ENCODE data around the gene PHYKPL. TPM values are rescaled to one million over a fixed set of nuclear protein-coding genes. Genes with fewer than 3 reads are reported as not detected.

The PHYKPL gene
- 29.7 and 32.9 TPM in 2 replicates for total RNA-seq

GRCh38 chr5:178232124-178232919 is at the start of gene PHYKPL:
Gene PHYKPL, minus strand, starts transcription at chr5:178232802. Its CDS starts 252 bp downstream, at chr5:178232550.

DNA sequence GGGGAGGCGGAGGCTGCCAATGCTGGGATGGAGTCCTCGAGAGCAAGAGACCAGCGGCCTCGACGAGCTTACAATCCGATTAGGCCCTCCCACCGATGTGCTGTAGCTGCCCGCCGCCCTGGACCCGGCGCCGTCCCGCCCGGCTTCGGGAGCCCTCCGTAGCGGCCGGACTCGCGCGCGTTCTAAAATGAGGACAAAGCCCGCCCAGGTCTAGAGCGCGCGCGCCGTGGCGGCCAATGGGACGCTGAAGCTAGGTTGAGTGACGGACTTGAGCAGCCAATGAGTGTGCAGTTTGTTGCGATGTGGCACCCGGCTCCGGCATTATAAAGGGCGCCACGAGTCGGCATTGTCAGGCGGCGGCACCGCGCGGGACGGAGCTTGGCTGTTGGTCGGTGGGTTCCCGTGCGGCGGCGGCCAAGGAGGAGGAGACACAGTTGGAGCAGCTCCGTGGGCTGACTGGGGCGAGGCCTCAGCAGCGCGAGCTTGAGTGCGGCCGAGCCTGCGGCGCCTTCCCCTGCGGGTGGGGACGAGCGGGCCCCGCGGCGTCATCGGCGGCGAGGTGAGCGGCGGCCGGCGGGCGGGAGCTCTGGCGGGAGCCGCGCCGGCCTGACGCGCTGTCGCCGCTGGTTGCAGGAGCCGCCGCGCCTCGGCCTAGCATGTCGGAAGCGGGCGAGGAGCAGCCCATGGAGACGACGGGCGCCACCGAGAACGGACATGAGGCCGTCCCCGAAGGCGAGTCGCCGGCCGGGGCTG is 28.2 kb downstream of the PHYKPL start, which contains the start of gene HNRNPAB:
Gene HNRNPAB, plus strand, starts transcription at position 352 of the 753 bp plus-strand sequence. Its CDS starts 305 bp downstream, at position 657.

GRCh38 chr5:178187014-178187413 is 45.6 kb downstream of the PHYKPL start, which contains the start of gene GMCL2:
Gene GMCL2, minus strand, starts transcription at chr5:178187371. Its CDS starts 72 bp downstream, at chr5:178187299.

Other genes with a start within 250 kb of the PHYKPL start
- gene PROP1, start 236.6 kb downstream of the PHYKPL start, total RNA-seq: not detected in 2 replicates
- gene N4BP3, start 119.3 kb downstream of the PHYKPL start, total RNA-seq: 0.71 and 0.83 TPM in 2 replicates
- gene RMND5B, start 101.8 kb downstream of the PHYKPL start, total RNA-seq: 17.6 and 20.6 TPM in 2 replicates
- gene NHP2, start 78.9 kb downstream of the PHYKPL start, total RNA-seq: 91.4 and 95.0 TPM in 2 replicates
- not detected in 2 replicates for gene GMCL2, start 45.4 kb downstream of the PHYKPL start, total RNA-seq
- gene HNRNPAB, start 28.3 kb downstream of the PHYKPL start, total RNA-seq: 30.0 and 44.9 TPM in 2 replicates